ENCODE measurements around the gene NOP53.
"Not testable (repeated sequence)": the region's sequence is repeated elsewhere in the genome, so short reads cannot be mapped to it uniquely, and the experiment has no call there.

The NOP53 gene

DNA sequence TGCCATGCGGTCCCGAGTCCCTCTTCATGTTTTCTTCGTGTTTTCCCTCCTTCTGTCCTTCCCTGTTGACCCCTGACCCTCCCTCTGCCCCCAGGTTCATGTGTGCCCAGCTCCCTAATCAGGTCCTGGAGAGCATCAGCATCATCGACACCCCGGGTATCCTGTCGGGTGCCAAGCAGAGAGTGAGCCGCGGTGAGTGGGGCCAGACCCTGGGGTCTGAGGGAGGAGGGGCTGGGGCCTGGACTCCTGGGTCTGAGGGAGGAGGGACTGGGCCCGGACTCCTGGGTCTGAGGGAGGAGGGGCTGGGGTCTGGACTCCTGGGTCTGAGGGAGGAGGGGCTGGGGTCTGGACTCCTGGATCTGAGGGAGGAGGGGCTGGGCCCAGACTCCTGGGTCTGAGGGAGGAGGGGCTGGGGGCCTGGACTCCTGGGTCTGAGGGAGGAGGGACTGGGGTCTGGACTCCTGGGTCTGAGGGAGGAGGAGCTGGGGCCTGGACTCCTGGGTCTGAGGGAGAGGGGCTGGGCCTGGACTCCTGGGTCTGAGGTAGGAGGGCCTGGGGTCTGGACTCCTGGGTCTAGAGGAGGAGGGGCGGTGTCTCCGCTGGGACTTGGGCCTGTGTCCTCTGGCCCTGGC lies 26.8 kb upstream of the NOP53 start:
- not testable (repeated sequence) for DNase-seq

DNA sequence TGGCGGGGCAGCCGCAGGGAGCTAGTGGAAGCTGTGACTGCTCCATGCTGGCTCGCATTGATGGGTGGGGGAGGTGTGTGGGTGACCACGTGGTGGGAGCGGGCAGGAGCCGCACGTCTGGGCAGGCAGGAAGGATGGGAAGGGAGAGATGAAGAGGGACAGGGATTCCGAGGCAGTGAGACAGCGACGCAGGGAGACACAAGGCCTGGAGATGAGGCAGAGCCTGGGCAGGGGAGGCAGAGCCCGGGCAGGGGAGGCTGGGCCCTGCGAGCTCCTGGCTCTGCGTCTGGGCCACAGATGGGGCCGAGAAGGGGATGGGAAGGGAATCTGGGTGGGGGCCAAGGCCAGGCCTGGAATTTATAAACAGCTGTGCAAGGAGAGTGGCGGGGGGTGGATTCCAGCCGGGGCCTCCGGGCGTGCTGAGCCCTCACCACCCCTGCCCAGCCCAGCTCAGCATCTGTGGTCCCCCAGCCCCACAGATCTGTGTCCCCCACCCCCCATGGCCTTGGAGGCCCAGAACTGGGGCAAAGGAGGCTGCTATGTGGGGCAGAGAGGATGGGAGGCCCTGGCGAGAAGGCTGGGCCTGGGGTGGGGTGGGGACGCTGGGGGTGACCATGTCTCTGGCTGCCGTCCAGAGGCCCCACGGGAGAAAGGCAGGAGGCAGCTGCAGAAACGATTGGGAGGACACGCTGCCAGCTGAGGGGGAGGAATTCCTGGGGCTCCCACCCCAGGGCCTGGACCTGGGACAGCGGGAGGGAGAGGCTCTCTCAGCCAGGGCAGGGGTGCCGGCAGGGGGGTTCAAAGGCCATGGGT lies 26.1 kb upstream of the NOP53 start:
- DNase-seq = no peak

DNA sequence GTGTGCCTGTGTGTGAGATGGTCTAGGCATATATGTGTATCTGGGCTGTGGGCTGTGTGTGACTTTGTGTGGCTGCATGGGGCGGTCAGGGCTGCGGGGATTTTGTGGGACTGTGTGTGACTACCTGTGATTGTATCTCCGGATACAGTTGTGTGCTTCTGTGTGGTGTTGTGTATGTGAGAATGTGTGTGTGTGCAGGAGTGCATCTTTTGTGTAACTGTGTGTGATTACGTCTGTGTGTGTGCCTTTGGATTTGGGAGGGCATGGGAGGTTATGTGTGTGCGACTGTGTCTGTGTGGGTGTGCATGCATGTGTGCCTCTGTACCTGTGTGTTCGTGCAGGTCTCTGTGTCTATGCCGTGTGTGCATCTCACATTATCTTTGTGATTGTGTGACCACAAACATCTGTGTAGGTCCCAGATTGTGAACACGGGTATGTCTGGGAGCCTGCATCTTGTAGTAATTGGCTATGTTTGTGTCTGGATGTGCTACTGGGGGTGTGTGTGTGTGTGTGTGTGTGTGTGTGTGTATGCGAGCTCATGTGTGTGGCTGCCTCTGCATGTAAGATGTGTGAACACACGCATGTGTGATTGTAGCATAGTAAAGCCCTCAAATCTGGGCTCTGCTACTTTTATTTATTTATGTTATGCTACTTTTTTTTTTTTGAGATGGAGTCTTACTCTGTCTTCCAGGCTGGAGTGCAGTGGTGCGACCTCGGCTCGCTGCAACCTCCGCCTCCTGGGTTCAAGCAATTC lies 24.5 kb upstream of the NOP53 start:
- DNase-seq = no peak

DNA sequence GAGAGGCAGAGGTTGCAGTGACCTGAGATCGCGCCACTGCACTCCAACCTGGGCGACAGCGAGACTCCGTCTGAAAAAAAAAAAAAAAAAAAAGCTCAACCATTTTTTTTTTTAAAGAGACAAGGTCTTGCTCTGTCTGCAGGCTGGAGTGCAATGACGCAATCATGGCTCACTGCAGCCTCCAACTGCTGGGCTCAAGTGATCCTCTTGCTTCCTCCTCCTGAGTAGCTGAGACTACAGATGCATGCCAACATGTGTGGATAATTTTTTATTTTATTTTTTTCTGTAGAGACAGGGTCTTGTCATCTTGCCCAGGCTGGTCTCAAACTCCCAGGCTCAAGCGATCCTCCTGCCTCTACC lies 21.8 kb upstream of the NOP53 start:
- no peak for DNase-seq

DNA sequence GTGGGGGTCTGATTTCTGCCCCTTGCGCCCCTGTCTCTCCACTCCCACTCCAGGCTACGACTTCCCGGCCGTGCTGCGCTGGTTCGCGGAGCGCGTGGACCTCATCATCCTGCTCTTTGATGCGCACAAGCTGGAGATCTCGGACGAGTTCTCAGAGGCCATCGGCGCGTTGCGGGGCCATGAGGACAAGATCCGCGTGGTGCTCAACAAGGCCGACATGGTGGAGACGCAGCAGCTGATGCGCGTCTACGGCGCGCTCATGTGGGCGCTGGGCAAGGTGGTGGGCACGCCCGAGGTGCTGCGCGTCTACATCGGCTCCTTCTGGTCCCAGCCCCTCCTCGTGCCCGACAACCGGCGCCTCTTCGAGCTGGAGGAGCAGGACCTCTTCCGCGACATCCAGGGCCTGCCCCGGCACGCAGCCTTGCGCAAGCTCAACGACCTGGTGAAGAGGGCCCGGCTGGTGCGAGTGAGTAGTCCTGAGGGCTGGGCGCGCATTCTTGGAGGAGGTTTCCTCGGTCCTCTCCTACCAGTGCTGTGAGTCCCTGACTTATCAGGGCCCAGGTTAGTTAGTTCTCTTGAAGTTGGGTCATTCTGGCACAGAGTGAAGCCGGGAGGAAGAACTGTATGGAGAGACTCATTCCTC lies 19.5 kb upstream of the NOP53 start:
- no peak for DNase-seq

DNA sequence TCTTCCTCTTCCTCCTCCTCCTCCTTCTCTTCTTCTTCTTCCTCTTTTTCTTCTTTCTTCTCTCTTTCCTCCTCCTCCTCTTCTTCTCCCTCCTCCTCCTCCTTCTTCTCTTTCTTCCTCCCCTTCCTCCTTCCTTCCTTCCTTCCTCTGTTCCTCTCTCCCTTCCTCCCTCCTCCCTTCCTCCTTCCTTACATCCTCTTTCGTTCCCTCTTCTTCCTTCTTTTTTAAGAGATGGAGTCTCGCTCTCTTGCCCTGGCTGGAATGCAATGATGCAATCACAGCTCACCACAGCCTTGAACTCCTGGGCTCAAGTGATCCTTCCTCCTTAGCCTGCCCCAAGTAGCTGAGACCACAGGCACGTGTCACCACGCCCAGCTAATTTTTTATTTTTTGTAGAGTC lies 18.9 kb upstream of the NOP53 start:
- no peak for DNase-seq

DNA sequence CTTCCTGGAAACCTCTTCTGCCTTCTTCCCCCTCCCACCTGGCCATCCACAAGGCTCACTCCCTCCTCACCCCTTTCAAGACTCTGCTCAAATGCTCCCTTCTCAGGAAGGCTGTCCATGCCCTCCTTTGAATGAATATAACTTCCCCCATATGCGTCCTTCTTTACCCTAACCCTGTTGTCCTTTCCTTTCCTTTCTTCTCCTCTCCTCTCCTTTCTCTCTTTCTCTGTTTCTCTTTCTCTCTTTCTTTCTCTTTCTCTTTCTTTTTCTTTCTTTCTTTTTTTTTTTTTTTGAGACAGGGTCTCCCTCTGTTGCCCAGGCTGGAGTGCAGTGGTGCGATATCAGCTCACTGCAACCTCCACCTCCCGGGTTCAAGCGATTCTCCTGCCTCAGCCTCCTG lies 17.1 kb upstream of the NOP53 start:
- DNase-seq = not testable (repeated sequence)

DNA sequence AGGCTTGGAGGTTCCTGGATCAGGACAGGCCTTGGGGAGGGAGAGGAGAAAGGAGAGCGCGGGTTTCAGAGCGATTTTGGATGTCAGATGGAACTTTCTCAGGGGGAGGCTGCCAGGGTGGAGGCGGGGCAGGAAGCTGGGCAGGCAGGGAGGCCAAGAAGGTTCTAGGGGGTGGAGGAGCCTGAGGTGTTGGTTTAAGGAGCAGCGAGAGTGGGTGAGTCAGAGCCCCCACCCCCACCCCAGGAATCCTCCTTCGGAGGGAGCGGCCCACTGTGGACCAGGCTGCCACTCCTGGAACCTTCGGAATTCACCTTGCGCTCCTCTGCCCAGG lies 15.9 kb upstream of the NOP53 start:
- no peak for DNase-seq

DNA sequence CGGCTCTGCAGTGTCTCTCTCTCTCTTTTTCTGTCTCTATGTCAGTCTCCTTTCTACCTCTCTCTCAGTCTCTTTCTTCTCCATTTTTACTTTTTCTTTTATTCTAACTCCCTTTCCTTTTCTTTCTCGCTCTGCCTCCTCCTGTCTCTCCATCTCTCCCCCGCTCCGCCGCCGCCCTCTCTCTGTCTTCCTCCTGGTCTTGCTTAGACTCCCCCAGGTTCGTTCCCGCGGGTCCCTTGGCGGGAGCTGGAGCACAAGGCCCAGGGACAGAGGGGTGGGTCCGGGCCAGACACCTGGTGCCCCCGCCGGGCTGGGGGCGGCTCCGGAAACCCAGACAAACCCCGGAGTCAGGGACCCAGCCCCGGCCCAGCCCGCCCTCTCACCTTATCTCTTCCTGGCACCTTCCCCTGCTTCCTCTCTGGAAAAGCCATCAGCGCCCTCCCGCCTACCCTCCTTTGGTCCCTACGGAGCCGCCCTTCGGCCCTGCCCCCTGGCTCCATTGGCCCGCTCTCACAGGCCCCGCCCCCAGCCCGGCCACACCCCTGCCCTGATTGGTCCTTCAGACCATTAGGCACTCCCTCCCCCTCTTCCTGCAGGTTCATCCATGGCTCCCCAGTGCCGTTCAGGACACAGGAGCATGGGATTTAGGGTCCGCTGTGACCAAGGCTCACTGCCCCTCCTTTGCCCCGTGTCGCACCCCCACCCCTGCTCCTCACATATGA lies 15.4 kb upstream of the NOP53 start:
- DNase-seq = no peak

DNA sequence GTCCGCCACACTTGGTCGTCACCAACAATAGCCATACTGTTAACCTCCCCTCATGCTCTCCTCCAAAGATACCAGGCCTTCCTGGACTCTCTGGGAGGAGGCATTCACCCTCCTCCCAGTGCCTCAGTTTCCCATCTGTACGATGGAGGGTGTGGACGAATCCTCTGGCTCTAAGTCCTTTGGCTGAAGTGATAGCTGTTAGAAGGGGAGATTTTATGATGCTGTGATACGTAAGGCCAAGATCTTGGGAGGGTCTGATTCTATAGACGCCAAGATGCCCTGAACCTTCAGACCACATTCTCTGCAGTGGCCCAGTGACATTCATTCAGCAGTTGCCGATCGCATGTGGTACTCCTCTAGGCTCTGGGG lies 14.8 kb upstream of the NOP53 start:
- no peak for DNase-seq

DNA sequence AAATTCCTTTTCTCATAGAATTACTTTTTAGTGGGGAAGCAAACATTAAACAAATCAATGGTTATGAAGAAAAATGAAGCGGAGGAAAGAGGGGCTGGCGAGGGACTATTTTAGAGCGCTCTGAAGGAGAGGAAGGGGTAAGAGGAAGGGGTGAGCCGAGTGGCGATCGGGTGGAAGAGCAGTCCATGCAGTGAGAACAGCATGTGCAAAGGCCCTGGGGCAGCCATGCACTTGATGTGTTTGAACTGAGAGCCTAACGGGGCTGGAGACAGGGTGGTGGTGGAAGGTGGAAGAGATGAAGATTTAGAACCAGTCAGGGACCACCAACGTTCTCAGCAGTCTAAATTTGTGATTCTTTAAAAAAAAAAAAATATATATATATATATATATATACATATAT lies 14.4 kb upstream of the NOP53 start:
- DNase-seq = no peak

DNA sequence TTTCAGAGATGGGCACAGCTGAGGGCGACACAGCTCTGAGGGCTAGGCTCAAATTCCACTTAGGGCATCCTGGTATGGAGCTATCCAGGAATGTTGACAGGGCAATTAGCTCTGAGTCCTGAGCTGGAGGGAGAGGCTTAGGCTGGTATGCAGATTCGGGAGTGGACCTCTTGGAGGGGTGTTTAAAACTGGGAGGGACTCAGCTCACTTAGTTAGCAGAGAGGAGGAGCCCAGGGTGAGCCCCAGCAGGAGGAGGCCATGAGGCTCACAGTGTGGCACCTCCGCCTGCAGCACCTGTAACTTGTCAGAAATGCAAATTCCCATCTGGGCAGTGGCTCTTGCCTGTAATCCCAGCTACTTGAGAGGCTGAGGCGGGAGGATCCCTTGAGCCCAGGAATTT lies 10.2 kb upstream of the NOP53 start:
- no peak for DNase-seq

DNA sequence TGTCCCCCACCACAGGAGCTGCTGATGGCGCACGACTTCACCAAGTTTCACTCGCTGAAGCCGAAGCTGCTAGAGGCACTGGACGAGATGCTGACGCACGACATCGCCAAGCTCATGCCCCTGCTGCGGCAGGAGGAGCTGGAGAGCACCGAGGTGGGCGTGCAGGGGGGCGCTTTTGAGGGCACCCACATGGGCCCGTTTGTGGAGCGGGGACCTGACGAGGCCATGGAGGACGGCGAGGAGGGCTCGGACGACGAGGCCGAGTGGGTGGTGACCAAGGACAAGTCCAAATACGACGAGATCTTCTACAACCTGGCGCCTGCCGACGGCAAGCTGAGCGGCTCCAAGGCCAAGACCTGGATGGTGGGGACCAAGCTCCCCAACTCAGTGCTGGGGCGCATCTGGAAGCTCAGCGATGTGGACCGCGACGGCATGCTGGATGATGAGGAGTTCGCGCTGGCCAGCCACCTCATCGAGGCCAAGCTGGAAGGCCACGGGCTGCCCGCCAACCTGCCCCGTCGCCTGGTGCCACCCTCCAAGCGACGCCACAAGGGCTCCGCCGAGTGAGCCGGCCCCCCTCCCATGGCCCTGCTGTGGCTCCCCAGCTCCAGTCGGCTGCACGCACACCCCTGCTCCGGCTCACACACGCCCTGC lies 4.4 kb upstream of the NOP53 start:
- DNase-seq = no peak

DNA sequence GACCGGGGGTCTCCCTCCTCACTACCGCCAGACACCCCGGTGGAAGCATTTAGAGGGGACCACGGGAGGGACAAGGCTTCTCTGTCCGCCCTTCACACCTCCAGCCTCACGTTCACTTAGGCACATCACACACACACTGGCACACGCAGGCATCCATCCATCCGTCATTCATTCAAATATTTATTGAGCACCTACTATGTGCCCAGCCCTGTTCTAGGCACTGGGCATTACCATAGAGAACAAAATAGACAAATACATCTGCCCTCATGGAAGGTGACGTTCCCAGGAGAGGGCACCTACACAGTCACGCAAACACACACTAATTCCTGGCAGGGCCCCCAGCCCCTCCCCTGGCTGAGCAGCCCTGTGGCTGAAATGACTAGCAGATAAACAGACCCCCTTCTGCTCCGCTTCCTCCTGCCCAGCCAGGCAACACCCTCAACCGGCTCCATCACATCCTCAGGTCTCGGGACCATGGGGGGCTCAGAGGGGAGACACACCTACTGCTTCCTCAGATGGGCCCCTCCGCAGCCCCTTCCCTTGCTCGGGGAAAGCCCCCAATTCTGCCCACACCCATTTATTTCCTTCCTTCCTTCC lies 3.7 kb upstream of the NOP53 start:
- no peak for DNase-seq

DNA sequence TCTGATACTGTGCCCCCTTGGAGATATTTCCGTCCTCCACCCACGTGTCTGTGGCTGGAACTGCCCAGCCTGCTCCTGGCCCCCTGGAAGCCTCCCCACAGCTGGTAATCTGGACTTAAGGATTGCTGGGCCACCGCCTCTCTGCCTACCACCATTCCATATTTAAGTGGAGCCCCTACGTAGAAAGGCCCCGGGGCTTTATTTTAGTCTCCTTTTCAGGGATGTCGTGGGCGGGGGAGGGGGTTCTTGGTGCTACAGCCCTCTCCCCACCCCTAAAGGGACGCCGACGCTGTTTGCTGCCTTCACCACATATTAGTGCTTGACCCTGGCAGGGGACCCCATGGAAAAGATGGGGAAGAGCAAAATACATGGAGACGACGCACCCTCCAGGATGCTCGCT lies 2.7 kb upstream of the NOP53 start:
- no peak for DNase-seq

DNA sequence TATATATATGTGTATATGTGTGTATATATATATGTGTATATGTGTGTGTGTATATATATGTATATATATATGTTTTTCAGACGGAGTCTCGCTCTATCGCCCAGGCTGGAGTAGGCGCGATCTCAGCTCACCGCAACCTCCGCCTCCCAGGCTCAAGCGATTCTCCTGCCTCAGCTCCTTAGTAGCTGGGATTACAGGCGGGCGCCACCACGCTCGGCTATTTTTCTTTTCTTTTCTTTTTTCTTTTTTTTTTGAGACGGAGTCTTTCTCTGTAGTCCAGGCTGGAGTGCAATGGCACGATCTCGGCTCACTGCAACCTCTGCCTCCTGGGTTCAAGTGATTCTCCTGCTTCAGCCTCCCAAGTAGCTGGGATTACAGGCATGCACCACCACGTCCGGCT lies 783 bp downstream of the NOP53 start:
- DNase-seq = not testable (repeated sequence)

DNA sequence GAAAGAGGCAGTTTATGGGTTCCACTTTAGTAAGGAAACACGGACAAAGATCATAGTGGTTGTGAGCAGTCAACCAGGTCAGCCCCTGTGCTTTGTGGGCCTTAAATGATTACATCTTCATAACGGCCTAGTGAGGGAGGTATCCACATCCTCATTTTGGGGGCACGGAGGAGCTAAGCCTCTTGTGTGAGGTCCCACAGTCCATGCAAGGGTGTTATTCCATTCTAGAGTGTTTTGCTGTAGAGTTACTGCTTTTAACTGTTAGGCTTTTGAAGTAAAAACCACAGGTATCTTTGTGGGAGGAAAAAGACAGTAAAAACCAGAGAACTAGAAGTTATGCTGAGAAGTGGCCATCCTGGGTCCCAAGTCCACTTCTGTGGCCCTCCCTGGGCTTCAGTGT lies 4.0 kb downstream of the NOP53 start:
- DNase-seq = no peak

DNA sequence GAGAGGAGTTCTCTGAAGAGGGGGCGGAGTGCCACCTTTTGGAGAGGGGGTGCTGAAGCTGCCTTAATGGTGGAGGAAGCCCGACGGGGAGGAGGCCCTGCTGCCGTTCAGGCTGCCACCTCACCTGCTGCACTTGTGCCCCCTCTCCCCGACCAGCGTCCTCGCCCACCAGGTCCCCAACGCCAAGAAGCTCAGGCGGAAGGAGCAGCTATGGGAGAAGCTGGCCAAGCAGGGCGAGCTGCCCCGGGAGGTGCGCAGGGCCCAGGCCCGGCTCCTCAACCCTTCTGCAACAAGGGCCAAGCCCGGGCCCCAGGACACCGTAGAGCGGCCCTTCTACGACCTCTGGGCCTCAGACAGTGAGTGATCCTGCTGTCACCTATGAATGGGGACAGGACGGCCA lies 5.4 kb downstream of the NOP53 start:
- no peak for DNase-seq

DNA sequence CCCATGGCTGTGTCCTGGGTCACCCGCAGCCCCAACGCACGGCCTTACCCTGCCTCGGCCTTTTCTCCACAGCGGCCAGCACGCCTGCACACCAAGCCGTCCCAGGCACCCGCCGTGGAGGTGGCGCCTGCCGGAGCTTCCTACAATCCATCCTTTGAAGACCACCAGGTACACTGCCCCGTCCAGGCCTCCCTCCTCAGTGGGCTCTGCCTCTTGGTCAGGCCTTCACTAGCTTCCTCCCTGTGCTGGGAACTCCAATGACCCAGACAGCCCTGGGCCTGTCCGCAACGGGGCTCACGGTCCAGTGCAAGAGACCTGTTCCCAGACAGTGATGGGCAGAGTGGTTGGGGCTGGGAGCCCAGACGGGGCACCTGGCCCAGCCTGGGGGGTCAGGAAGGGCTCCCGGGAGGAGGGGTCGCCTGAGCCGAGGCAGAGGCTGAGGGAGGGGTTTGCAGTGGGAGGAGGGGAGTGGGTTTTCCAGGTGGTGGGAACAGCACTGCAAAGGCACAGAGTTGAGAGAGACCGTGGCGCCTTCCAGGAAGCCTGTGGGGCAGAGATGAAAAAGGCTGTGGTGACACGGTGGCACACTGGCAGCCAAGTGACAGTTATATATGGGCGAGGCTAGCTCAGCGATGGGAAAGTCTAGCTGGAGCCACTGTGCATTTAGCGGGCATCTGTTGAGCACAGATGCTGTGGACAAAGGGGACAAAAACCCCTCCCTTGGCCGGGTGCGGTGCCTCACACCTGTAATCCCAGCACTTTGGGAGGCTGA lies 7.3 kb downstream of the NOP53 start:
- no peak for DNase-seq

DNA sequence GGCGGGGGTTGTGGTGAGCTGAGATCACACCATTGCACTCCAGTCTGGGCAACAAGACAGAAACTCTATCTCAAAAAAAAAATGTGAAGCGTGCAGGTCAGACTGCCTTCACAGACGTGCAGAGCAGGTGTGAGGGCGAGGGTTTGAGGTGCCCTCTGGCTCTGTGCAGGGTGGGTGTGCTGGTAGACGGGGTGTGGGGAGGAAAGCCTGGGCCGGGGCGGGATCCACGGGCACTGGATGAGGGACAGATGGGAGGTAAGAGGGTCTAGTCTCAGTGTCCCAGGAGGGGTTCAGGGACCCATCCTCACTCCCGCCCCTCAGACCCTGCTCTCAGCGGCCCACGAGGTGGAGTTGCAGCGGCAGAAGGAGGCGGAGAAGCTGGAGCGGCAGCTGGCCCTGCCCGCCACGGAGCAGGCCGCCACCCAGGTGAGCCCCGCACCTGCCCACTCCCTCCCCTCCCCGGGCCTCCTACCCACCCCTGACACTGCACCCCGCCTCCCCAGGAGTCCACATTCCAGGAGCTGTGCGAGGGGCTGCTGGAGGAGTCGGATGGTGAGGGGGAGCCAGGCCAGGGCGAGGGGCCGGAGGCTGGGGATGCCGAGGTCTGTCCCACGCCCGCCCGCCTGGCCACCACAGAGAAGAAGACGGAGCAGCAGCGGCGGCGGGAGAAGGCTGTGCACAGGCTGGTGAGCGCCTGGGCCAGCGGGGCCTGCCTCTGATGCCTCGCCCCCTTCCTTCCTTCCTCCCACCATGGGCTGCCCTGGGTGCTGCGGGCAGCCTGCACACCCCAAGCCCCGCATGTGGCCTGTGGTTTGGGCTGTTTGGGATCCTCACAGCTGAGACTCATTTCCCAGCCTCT lies 9.1 kb downstream of the NOP53 start:
- DNase-seq = no peak
